Measurements from ENCODE around the gene RASSF8. TPM values are rescaled to one million over a fixed set of nuclear protein-coding genes. Genes with fewer than 3 reads are reported as not detected.

RASSF8 gene
- total and polyA plus RNA-seq, 9 of the 15 experiments (the other 6 are each of a cell fraction or from before 2014, with no cell fraction given) = 0.01 to 0.36 (median 0.12) TPM; not detected in 1

DNA sequence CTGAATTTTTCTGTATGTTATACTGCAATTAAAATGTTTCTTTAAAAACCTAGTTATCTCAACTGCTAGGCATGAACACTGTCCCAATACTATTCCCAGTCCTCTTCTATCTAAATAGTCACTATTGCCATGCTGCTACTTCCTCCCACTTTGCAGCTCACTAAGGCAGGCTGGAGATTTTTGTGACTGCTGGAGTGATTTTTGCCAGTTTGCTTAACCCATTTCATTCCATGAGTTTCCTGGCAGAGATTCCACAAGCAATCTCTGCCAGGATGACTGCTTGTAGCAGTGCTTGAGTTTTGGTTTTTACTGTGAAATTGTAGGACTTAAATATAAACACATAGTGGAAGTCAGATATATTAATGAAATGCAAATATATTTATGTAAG is 85.5 kb downstream of the RASSF8 start:
- no peaks in the 10 kb centered on the region for H4K20me1 ChIP-seq (replicated peaks; ENCODE audit: control insufficient read depth, insufficient read depth, low read length)
- no peak overlapping the region for H3K9ac ChIP-seq (ENCODE audit: insufficient read depth in 1 of 2, low read depth in 2 of 2, low read length in 2 of 2)
- TF ChIP-seq TBP (optimal IDR thresholded peaks at IDR 0.05; ENCODE audit: low read depth, low read length) (no peak), ZKSCAN1 (IDR thresholded peaks at IDR 0.05; ENCODE audit: low read depth, low read length) (no peak), BCOR (IDR thresholded peaks at IDR 0.05) (no peak), CHD1 (IDR thresholded peaks at IDR 0.05; ENCODE audit: low read length) (no peak), POLR3G (IDR thresholded peaks at IDR 0.05; ENCODE audit: extremely low read depth, insufficient read length, insufficient replicate concordance) (no peak), KAT8 (IDR thresholded peaks at IDR 0.05; ENCODE audit: low read depth) (no peak), ARID1B (IDR thresholded peaks at IDR 0.05) (no peak), E2F4 (CRISPR knock-in tag; IDR thresholded peaks at IDR 0.05; ENCODE audit: low read depth) (no peak), EP300 (IDR thresholded peaks at IDR 0.05; ENCODE audit: low read length) (no peak), RAD21 (CRISPR knock-in tag; conservative IDR thresholded peaks at IDR 0.05 in 1 of 2, IDR thresholded peaks at IDR 0.05 in 1 of 2) (no peak), EP400 (IDR thresholded peaks at IDR 0.05) (no peak), ATF6 (CRISPR knock-in tag; IDR thresholded peaks at IDR 0.05) (no peak), ZNF324 (CRISPR knock-in tag; IDR thresholded peaks at IDR 0.05) (no peak), BMI1 (IDR thresholded peaks at IDR 0.05; ENCODE audit: low read length) (no peak), SIX5 (IDR thresholded peaks at IDR 0.05; ENCODE audit: borderline replicate concordance in 1 of 2, insufficient read depth in 1 of 2, low read depth in 1 of 2, low read length in 2 of 2) (no peak)
- H3K9me1 ChIP-seq (ENCODE audit: control insufficient read depth, insufficient read depth, low read length) = no peaks in the 10 kb centered on the region
- no peaks in the 10 kb centered on the region for H3K9me3 ChIP-seq (replicated peaks; ENCODE audit: control insufficient read depth, insufficient read depth, low read depth, low read length)
- no TSS peak for BruUV-seq (replicated peaks)
- no peak overlapping the region for H2AFZ ChIP-seq (ENCODE audit: low read depth, low read length)
- FAIRE-seq = no peak
- ChIA-PET CTCF (ENCODE audit: low intra/inter-chr PET ratio) (no interaction called here), POLR2A (no interaction called here)
- no peaks in the 10 kb centered on the region for H3K36me3 ChIP-seq (ENCODE audit: control insufficient read depth, insufficient read depth, low read length)
- H3K79me2 ChIP-seq (ENCODE audit: control insufficient read depth, insufficient read depth, low read length) = no peaks in the 10 kb centered on the region
- no peak overlapping the region for H3K4me3 ChIP-seq
- in situ Hi-C loops (cut with MboI) = no loop called here
- no peak for ATAC-seq
- no peaks in the 10 kb centered on the region for H3K4me1 ChIP-seq (replicated peaks in 1 of 2; ENCODE audit: control insufficient read depth in 2 of 2, insufficient read depth in 2 of 2, low read length in 2 of 2)
- H3K4me2 ChIP-seq (ENCODE audit: insufficient read depth, low read length) = no peak overlapping the region
- H3K27ac ChIP-seq (ENCODE audit: extremely low read depth, low read depth, low read length) = no peak overlapping the region
- DNase-seq (ENCODE audit: extremely low read depth in 1 of 4, low spot score in 3 of 4) = no peak
- H3K27me3 ChIP-seq (ENCODE audit: control insufficient read depth in 2 of 2, insufficient read depth in 2 of 2, low read length in 2 of 2) = no peaks in the 10 kb centered on the region
- intact Hi-C loops (cut with micrococcal nuclease) = no loop called here
